GM12878 (cell line): Measurements from ENCODE around the gene PFKL. TPM values are rescaled to one million over a fixed set of nuclear protein-coding genes. Genes with fewer than 3 reads are reported as not detected.
A peak's percentile ranks its signal among the peaks of the same experiment; 100 is the strongest.

Source experiments
- ATAC-seq: fragments of 200-7000 bp; cut with Tn5 transposase; 3 replicates; pipeline ENCODE4 v1.9.1; 2020; ENCODE audit warnings: mild to moderate bottlenecking, moderate library complexity
- BruUV-seq: library from RNA; stranded (reverse); fragments of 400-500 nt; replicated peaks from 2 replicates; lab custom pipeline; 2021; lab: Mats Ljungman, UMichigan
- CTCF ChIA-PET: fragments of 300-600 bp; sonication (Branson Sonifier 250); formaldehyde crosslinking; extraction: SDS; loops from one replicate; lab custom pipeline; 2021; ENCODE audit warnings: inconsistent platforms; lab: Yijun Ruan, JAX
- POLR2A ChIA-PET: fragments of 350-600 bp; formaldehyde crosslinking; extraction: SDS; loops from one replicate; lab custom pipeline; 2021; ENCODE audit warnings: inconsistent platforms; lab: Charles Lee
- RAD21 ChIA-PET: fragments of 300-600 bp; sonication (Branson Sonifier 250); formaldehyde crosslinking; loops from one replicate; lab custom pipeline; 2023; ENCODE audit warnings: antibody characterized with exemption; ENCODE audit not compliant: unreplicated experiment; lab: Charles Lee
- SMC1A ChIA-PET: fragments of 300-600 bp; sonication (Branson Sonifier 250); formaldehyde crosslinking; loops from one replicate; lab custom pipeline; 2023; ENCODE audit not compliant: unreplicated experiment, uncharacterized antibody; lab: Charles Lee
- DNase-seq: peaks from one replicate; pipeline ENCODE4 v3.0.0-alpha.2; 2011; ENCODE audit warnings: low read depth, low spot score
- FAIRE-seq: peaks from 3 replicates; lab custom pipeline; 2011; peaks lifted over from hg19 to GRCh38; lab: Jason Lieb, UNC
- H2AFZ ChIP-seq: 2 replicates; pipeline ENCODE4 v1.6.0; 2011; ENCODE audit warnings: low read depth, low read length, control low read depth; ENCODE audit not compliant: control insufficient read depth
- H3K27ac ChIP-seq: 2 replicates; pipeline ENCODE4 v1.5.1; 2011; ENCODE audit warnings: control low read depth; ENCODE audit not compliant: control insufficient read depth, insufficient read depth
- H3K27me3 ChIP-seq, 2 experiments: replicated peaks in 1 of 2; 2 replicates each; pipeline versions ENCODE4 v1.6.0 to v1.6.1; 2011; ENCODE audit warnings: low read length in 1 of 2; ENCODE audit not compliant: control insufficient read depth in 2 of 2, insufficient read depth in 2 of 2
- H3K36me3 ChIP-seq, 2 experiments: 2 replicates each; pipeline ENCODE4 v1.5.1; 2011; ENCODE audit warnings: low read length in 1 of 2; ENCODE audit not compliant: control insufficient read depth in 2 of 2, insufficient read depth in 2 of 2
- H3K4me1 ChIP-seq: 2 replicates; pipeline ENCODE4 v1.6.1; 2011; ENCODE audit warnings: mild to moderate bottlenecking, low read length, moderate library complexity, mixed read lengths; ENCODE audit not compliant: control insufficient read depth, insufficient read depth
- H3K4me2 ChIP-seq: 2 replicates; pipeline ENCODE4 v1.6.0; 2011; ENCODE audit warnings: control low read depth; ENCODE audit not compliant: control insufficient read depth, insufficient read depth
- H3K4me3 ChIP-seq: fragments of 200-600 bp; sonication (generic); 2 replicates; pipeline ENCODE4 v1.5.1; 2016
- H3K79me2 ChIP-seq: 2 replicates; pipeline ENCODE4 v1.6.0; 2011; ENCODE audit warnings: low read length; ENCODE audit not compliant: control insufficient read depth, insufficient read depth
- H3K9ac ChIP-seq: 2 replicates; pipeline ENCODE4 v1.8.0; 2011; ENCODE audit warnings: low read length, control low read depth, mixed read lengths; ENCODE audit not compliant: control insufficient read depth, insufficient read depth
- H3K9me3 ChIP-seq: replicated peaks from 3 replicates; pipeline ENCODE4 v1.5.1; 2011; ENCODE audit warnings: mild to moderate bottlenecking, low read length; ENCODE audit not compliant: control insufficient read depth, insufficient read depth
- H4K20me1 ChIP-seq: 2 replicates; pipeline ENCODE4 v1.6.0; 2011; ENCODE audit not compliant: control insufficient read depth, insufficient read depth
- BCL11A ChIP-seq: IDR thresholded peaks from 2 replicates; pipeline ENCODE4 v1.6.1; 2011; ENCODE audit warnings: low read depth, low read length
- KLF5 ChIP-seq: fragments of 450-650 bp; IDR thresholded peaks from 2 replicates; pipeline ENCODE4 v1.6.1; 2014; ENCODE audit warnings: mild to moderate bottlenecking; ENCODE audit not compliant: partially characterized antibody
- MTA2 ChIP-seq: fragments of 450-650 bp; IDR thresholded peaks from 2 replicates; pipeline ENCODE4 v1.6.1; 2016; ENCODE audit warnings: low read depth, mild to moderate bottlenecking, moderate library complexity
- NR2F1 ChIP-seq: fragments of 450-650 bp; conservative IDR thresholded peaks from 2 replicates; pipeline ENCODE4 v1.6.1; 2017; ENCODE audit warnings: mild to moderate bottlenecking
- NRF1 ChIP-seq: conservative IDR thresholded peaks from 2 replicates; pipeline ENCODE4 v1.6.1; 2011; ENCODE audit warnings: mild to moderate bottlenecking, low read depth, low read length, improper control_type of control experiment
- PAX5 ChIP-seq: IDR thresholded peaks from 2 replicates; pipeline ENCODE4 v1.6.1; 2011; ENCODE audit warnings: low read depth, low read length, borderline replicate concordance
- SPI1 ChIP-seq: IDR thresholded peaks from 2 replicates; pipeline ENCODE4 v1.6.1; 2011; ENCODE audit warnings: low read depth, mild to moderate bottlenecking, low read length, moderate library complexity, borderline replicate concordance; ENCODE audit not compliant: insufficient read depth
- SUPT20H ChIP-seq: IDR thresholded peaks from 2 replicates; pipeline ENCODE4 v1.6.1; 2011; ENCODE audit warnings: low read depth, mild to moderate bottlenecking, low read length, moderate library complexity, borderline replicate concordance; ENCODE audit not compliant: control insufficient read depth
- WGBS: methylation state at CpG from one replicate; pipeline ENCODE4 v1.1.6; 2016; ENCODE audit warnings: low lambda C conversion rate; ENCODE audit not compliant: insufficient replicate concordance, insufficient coverage; ENCODE audit errors: missing lambda C conversion rate; 5-methylcytosine and 5-hydroxymethylcytosine counted together
- in situ Hi-C: fragments of 300-500 bp; cut with MboI; formaldehyde crosslinking; loops from 9 replicates; pipeline ENCODE4 v1.14.3; 2018; ENCODE audit warnings: mixed read lengths
- intact Hi-C: fragments of 100-400 bp; cut with micrococcal nuclease; formaldehyde crosslinking; loops from one replicate; pipeline ENCODE4 v1.14.2; 2022; ENCODE audit not compliant: unreplicated experiment
- polyA plus RNA-seq, 11 experiments: library from polyadenylated mRNA; depleted of rRNA in 4 of 11; unstranded in 6 of 11; stranded (reverse) in 5 of 11; fragments of >200 nt; fragmentation: Nextera tagmentation in 4 of 11; fragmentation: Illumina TruSeq in 1 of 11; extraction: Ambion mirVana in 4 of 11; extraction: Trizol in 1 of 11; gene quantifications; 1 replicate in 1 of 11; 2 replicates in 10 of 11; pipeline versions ENCODE4 v1.2.1 to v1.2.3, GENCODE V29; 2011 to 2016; ENCODE audit warnings: inconsistent platforms in 2 of 11, missing spikeins in 2 of 11, low read depth in 1 of 11
- total RNA-seq, 4 experiments: library from RNA; depleted of rRNA in 3 of 4; stranded (reverse); fragments of >200 nt in 3 of 4; fragmentation: Illumina TruSeq in 1 of 4; extraction: Trizol in 1 of 4; gene quantifications; 2 replicates each; pipeline versions ENCODE4 v1.2.1 to v1.2.3, GENCODE V29; 2013 to 2021
- TF ChIP-seq, protein P1 (sequence below): fragments of 150-350 bp; IDR thresholded peaks from 2 replicates; pipeline ENCODE4 v1.6.1; 2016; ENCODE audit warnings: low read depth, low read length

The PFKL gene
- total and polyA plus RNA-seq, 10 of the 15 experiments (the other 5 are each of a cell fraction or from before 2014, with no cell fraction given): 1.2 to 192 (median 112) TPM

GRCh38 chr21:44354001-44354405 is 54.1 kb downstream of the PFKL start:
- peak overlapping the region; percentile 68 for H3K27ac ChIP-seq
- BruUV-seq: no TSS peak
- peaks cover 0 to 5% of the 10 kb centered on the region in 2 experiments; a peak in 1 of 4 replicates for H3K36me3 ChIP-seq
- DNase-seq (no peak), ATAC-seq (no peak), FAIRE-seq (peak; percentile 75)
- peak overlapping the region; percentile 65; the same call in 1 of the 2 replicates for H3K4me3 ChIP-seq
- no peak for TF ChIP-seq SUPT20H
- TF ChIP-seq PAX5: peak; percentile 5; the same call in 1 of the 2 replicates
- H3K79me2 ChIP-seq: peaks cover 15% of the 10 kb centered on the region
- H3K9ac ChIP-seq: peak overlapping the region; percentile 46; the same call in 1 of the 2 replicates
- peak overlapping the region; percentile 9 for H3K4me2 ChIP-seq
- in situ Hi-C loops: loop anchor here (5.0 kb wide), 1 partner anchor 73 kb away; no protein-coding TSS in a partner anchor
- ChIA-PET CTCF (no interaction called here), SMC1A (no interaction called here), POLR2A (no interaction called here), RAD21 (no interaction called here)
- H3K9me3 ChIP-seq: no peaks in the 10 kb centered on the region; the same call in 2 of the 3 replicates
- WGBS: 49% methylated on average over 8 of the region's 8 CpGs
- H3K4me1 ChIP-seq: peaks cover 22% of the 10 kb centered on the region
- intact Hi-C loops: no loop called here
- H3K27me3 ChIP-seq: no peaks in the 10 kb centered on the region
- H2AFZ ChIP-seq: no peak overlapping the region
- no peaks in the 10 kb centered on the region for H4K20me1 ChIP-seq

- peak overlapping the region; percentile 65 for H3K4me3 ChIP-seq
- peak; percentile 35 for DNase-seq
- no peak for TF ChIP-seq MTA2
- peak; percentile 40; the same call in 1 of the 2 replicates for TF ChIP-seq SPI1
- no peak for TF ChIP-seq BCL11A
- no peak for TF ChIP-seq NR2F1
- TF ChIP-seq, protein P1, sequence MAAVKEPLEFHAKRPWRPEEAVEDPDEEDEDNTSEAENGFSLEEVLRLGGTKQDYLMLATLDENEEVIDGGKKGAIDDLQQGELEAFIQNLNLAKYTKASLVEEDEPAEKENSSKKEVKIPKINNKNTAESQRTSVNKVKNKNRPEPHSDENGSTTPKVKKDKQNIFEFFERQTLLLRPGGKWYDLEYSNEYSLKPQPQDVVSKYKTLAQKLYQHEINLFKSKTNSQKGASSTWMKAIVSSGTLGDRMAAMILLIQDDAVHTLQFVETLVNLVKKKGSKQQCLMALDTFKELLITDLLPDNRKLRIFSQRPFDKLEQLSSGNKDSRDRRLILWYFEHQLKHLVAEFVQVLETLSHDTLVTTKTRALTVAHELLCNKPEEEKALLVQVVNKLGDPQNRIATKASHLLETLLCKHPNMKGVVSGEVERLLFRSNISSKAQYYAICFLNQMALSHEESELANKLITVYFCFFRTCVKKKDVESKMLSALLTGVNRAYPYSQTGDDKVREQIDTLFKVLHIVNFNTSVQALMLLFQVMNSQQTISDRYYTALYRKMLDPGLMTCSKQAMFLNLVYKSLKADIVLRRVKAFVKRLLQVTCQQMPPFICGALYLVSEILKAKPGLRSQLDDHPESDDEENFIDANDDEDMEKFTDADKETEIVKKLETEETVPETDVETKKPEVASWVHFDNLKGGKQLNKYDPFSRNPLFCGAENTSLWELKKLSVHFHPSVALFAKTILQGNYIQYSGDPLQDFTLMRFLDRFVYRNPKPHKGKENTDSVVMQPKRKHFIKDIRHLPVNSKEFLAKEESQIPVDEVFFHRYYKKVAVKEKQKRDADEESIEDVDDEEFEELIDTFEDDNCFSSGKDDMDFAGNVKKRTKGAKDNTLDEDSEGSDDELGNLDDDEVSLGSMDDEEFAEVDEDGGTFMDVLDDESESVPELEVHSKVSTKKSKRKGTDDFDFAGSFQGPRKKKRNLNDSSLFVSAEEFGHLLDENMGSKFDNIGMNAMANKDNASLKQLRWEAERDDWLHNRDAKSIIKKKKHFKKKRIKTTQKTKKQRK: no peak
- no peak for TF ChIP-seq KLF5
- no peak for TF ChIP-seq NRF1
Observed at GRCh38 chr21:44354775-44355771, 55.2 kb downstream of the PFKL start.

More at GRCh38 chr21:44354775-44355771, 55.2 kb downstream of the PFKL start:
- Histone ChIP-seq H3K4me1 (peaks cover 22% of the 10 kb centered on the region), H3K79me2 (peaks cover 15% of the 10 kb centered on the region), H3K27me3 (no peaks in the 10 kb centered on the region), H4K20me1 (no peaks in the 10 kb centered on the region), H3K4me2 (peak overlapping the region; percentile 49), H3K9ac (peak overlapping the region; percentile 17; the same call in 1 of the 2 replicates), H3K9me3 (no peaks in the 10 kb centered on the region; the same call in 2 of the 3 replicates), H2AFZ (peak overlapping the region; percentile 10), H3K27ac (peak overlapping the region; percentile 68), H3K36me3 (peaks cover 0 to 5% of the 10 kb centered on the region in 2 experiments; a peak in 1 of 4 replicates)
- in situ Hi-C loops (loop anchor here (5.0 kb wide), 1 partner anchor 72 kb away; no protein-coding TSS in a partner anchor), intact Hi-C loops (no loop called here)
- SMC1A ChIA-PET: interaction anchor here (0.7 kb wide), 1 partner anchor 13 kb away, joined by 3 read pairs; no protein-coding TSS in a partner anchor
- POLR2A ChIA-PET: no interaction called here
- ATAC-seq (peak; percentile 49; the same call in 2 of the 3 replicates), FAIRE-seq (peak; percentile 89)
- CTCF ChIA-PET: interaction anchor here (0.5 kb wide), 1 partner anchor 10 kb away, joined by 3 read pairs; no protein-coding TSS in a partner anchor
- 47% methylated on average over 24 of the region's 24 CpGs for WGBS
- RAD21 ChIA-PET: no interaction called here
- no TSS peak for BruUV-seq
